Skeletal muscle cell (primary cell): ENCODE measurements around the gene DHRSX.
"Not testable (repeated sequence)": the region's sequence is repeated elsewhere in the genome, so short reads cannot be mapped to it uniquely, and the experiment has no call there.

Experiments used
- DNase-seq: peaks from one replicate; pipeline ENCODE4 v3.0.0-alpha.2; 2010; ENCODE audit warnings: low read depth
- H3K4me3 ChIP-seq: 2 replicates; pipeline ENCODE4 v1.5.1; 2011; ENCODE audit warnings: low read depth, mild to moderate bottlenecking, control low read depth, low read length, moderate library complexity

DHRSX gene

GRCh38 chrX:2462780-2463179, 38.0 kb downstream of the DHRSX start:
- no peak for DNase-seq
- no peak overlapping the region for H3K4me3 ChIP-seq

- H3K4me3 ChIP-seq, result no peak overlapping the region
- no peak for DNase-seq
These were observed 38.7 kb downstream of the DHRSX start for GRCh38 chrX:2462074-2462473.

- no peak overlapping the region for H3K4me3 ChIP-seq
- no peak for DNase-seq
These were observed 39.1 kb downstream of the DHRSX start for GRCh38 chrX:2461711-2462016.

- H3K4me3 ChIP-seq, DNase-seq: not testable (repeated sequence)
These were observed 39.7 kb downstream of the DHRSX start for GRCh38 chrX:2460821-2461710.

GRCh38 chrX:2460048-2460447, 40.7 kb downstream of the DHRSX start:
- DNase-seq, H3K4me3 ChIP-seq: not testable (repeated sequence)

GRCh38 chrX:2458309-2458708, 42.5 kb downstream of the DHRSX start:
- H3K4me3 ChIP-seq, result no peak overlapping the region
- DNase-seq, result no peak

- no peak for DNase-seq
- H3K4me3 ChIP-seq, result no peak overlapping the region
These were observed 43.3 kb downstream of the DHRSX start for GRCh38 chrX:2457289-2458133.

- not testable (repeated sequence) for DNase-seq, H3K4me3 ChIP-seq
These were observed 44.7 kb downstream of the DHRSX start for GRCh38 chrX:2456091-2456490.

GRCh38 chrX:2454620-2455019, 46.2 kb downstream of the DHRSX start:
- H3K4me3 ChIP-seq, DNase-seq: not testable (repeated sequence)

GRCh38 chrX:2452799-2453198, 48.0 kb downstream of the DHRSX start:
- no peak overlapping the region for H3K4me3 ChIP-seq

GRCh38 chrX:2452317-2452784, 48.4 kb downstream of the DHRSX start:
- DNase-seq, result no peak
- H3K4me3 ChIP-seq, result no peak overlapping the region

More at GRCh38 chrX:2452799-2453198, 48.0 kb downstream of the DHRSX start:
- DNase-seq, result no peak

GRCh38 chrX:2451501-2452316, 49.1 kb downstream of the DHRSX start:
- no peak overlapping the region for H3K4me3 ChIP-seq
- DNase-seq, result peak; percentile 20

GRCh38 chrX:2450681-2451080, 50.1 kb downstream of the DHRSX start:
- no peak overlapping the region for H3K4me3 ChIP-seq
- DNase-seq, result no peak

GRCh38 chrX:2449135-2449886, 51.5 kb downstream of the DHRSX start:
- H3K4me3 ChIP-seq, result no peak overlapping the region
- no peak for DNase-seq

GRCh38 chrX:2447484-2447883, 53.3 kb downstream of the DHRSX start:
- no peak overlapping the region for H3K4me3 ChIP-seq
- DNase-seq, result no peak

GRCh38 chrX:2446815-2447214, 54.0 kb downstream of the DHRSX start:
- no peak overlapping the region for H3K4me3 ChIP-seq
- DNase-seq, result no peak

- H3K4me3 ChIP-seq, result no peak overlapping the region
- no peak for DNase-seq
These were observed 54.8 kb downstream of the DHRSX start for GRCh38 chrX:2445662-2446623.

GRCh38 chrX:2442694-2443093, 58.1 kb downstream of the DHRSX start:
- H3K4me3 ChIP-seq, result no peak overlapping the region
- no peak for DNase-seq
